ENCODE data around the gene C1orf116. TPM values are rescaled to one million over a fixed set of nuclear protein-coding genes. Genes with fewer than 3 reads are reported as not detected.

Gene C1orf116
- total RNA-seq, 1 donor from 2014 or later: 0.04 TPM

DNA sequence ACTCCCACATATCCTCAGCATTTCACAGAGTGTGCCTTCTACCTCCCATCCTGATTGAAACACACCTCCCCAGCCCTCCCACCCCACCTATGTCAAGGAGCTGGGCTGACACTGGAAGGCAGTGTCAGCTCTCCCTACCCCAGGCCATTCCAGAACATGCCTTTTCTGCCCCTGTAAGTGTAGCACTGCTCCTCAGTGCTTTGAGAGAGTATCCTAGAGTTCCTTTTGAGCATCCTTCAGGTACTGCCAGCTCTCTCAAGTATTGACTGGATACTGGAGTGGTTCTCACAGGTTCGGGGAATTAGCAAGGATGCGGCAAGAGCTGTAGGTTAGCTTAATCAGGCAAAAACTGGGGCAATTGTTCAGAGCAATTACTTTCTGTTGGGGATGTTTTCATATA lies 21.8 kb downstream of the C1orf116 start:
- H3K36me3 Mint-ChIP-seq: no peaks in the 10 kb centered on the region
- H3K27ac Mint-ChIP-seq: no peak overlapping the region

DNA sequence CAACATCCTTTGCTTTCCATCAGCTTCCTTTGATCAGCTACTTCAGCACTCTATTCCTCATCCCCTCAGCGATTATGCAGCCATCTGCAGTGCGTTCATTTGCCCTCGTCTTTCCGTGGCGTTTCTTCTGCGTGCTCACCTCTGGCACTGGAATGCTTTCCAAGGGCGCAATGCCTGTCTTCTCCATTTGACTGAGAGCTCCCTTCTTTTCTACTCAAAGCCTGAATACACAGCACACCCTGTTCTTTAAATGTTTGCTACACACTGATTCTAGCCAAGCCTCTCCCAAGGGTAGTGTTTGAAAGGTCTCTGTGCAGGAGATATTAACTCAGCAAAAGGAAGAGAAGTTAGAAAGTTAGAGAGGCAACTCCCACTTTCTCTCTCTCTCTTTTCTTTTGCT lies 22.6 kb downstream of the C1orf116 start:
- Histone ChIP-seq H3K27me3 (no peaks in the 10 kb centered on the region), H3K9ac (no peak overlapping the region), H3K4me3 (no peak overlapping the region), H3K9me3 (ENCODE audit: low read depth) (no peaks in the 10 kb centered on the region), H3K79me2 (ENCODE audit: low read depth) (no peaks in the 10 kb centered on the region), H4K20me1 (ENCODE audit: low read depth) (no peaks in the 10 kb centered on the region), H3K4me1 (no peaks in the 10 kb centered on the region), H3K4me2 (no peak overlapping the region), H3F3A (ENCODE audit: low read depth) (no peaks in the 10 kb centered on the region), H3K27ac (no peak overlapping the region), H3K36me3 (no peaks in the 10 kb centered on the region), H2AFZ (replicated peaks) (no peak overlapping the region)
- DNase-seq (ENCODE audit: low spot score): no peak
- TF ChIP-seq EZH2phosphoT487 (IDR thresholded peaks at IDR 0.05): no peak
- TF ChIP-seq CTCF (IDR thresholded peaks at IDR 0.05): no peak
- TF ChIP-seq EZH2 (IDR thresholded peaks at IDR 0.05): no peak
- no peak overlapping the region for H3K4me3 Mint-ChIP-seq
- H3K4me1 Mint-ChIP-seq: peaks cover 11% of the 10 kb centered on the region
- H3K36me3 Mint-ChIP-seq: no peaks in the 10 kb centered on the region
- no peaks in the 10 kb centered on the region for H3K9me3 Mint-ChIP-seq
- H3K27me3 Mint-ChIP-seq (ENCODE audit: insufficient read depth, low read depth): peaks cover 15% of the 10 kb centered on the region
- no peak overlapping the region for H3K27ac Mint-ChIP-seq

More for the DNA sequence above, 21.8 kb downstream of the C1orf116 start:
- Histone ChIP-seq H4K20me1 (ENCODE audit: low read depth) (no peaks in the 10 kb centered on the region), H3K9me3 (ENCODE audit: low read depth) (no peaks in the 10 kb centered on the region), H2AFZ (replicated peaks) (no peak overlapping the region), H3K4me3 (no peak overlapping the region), H3K9ac (no peak overlapping the region), H3K4me2 (no peak overlapping the region), H3K4me1 (no peaks in the 10 kb centered on the region), H3F3A (ENCODE audit: low read depth) (no peaks in the 10 kb centered on the region), H3K36me3 (no peaks in the 10 kb centered on the region), H3K27ac (no peak overlapping the region), H3K79me2 (ENCODE audit: low read depth) (no peaks in the 10 kb centered on the region), H3K27me3 (no peaks in the 10 kb centered on the region)
- no peak for DNase-seq (ENCODE audit: low spot score)
- Mint-ChIP-seq H3K4me3 (no peak overlapping the region), H3K4me1 (peaks cover 11% of the 10 kb centered on the region), H3K9me3 (no peaks in the 10 kb centered on the region), H3K27me3 (ENCODE audit: insufficient read depth, low read depth) (peaks cover 10% of the 10 kb centered on the region)
- TF ChIP-seq CTCF (IDR thresholded peaks at IDR 0.05) (no peak), EZH2 (IDR thresholded peaks at IDR 0.05) (no peak), EZH2phosphoT487 (IDR thresholded peaks at IDR 0.05) (no peak)

DNA sequence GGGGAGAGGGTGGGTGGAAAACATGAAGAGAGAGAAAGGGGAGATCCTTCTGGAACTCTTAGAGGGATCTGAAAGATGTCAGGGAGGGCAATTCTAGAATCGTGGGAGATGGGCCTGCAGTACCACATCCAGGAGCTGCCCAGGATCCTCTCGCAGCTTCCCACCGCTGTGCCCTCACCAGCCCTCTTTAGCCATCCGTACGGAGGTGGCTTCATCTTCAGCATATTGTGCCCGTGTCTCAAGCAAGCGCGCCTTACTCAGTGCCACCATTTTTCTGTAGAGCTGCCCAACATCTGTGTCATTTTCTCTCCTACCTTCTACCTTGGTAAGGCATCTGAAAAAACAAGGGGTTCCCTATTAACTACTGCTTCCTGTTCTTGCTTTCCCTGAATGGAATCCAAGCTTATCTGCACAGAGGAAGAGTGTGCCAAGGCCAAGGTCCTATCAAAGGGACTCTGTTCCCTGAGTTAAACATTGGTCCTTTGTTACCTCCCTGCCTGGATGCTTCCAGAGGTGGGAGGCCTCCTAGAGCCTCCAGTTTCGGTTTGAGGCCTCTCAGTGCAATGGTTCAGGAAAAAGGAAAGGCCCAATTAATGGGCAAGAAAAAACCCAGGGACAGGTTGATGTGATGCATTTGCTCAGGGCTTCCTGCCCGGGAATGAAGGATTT lies 23.2 kb downstream of the C1orf116 start:
- H3K9me3 ChIP-seq (ENCODE audit: low read depth): no peaks in the 10 kb centered on the region
- no peak overlapping the region for H3K9ac ChIP-seq
- H3K4me2 ChIP-seq: no peak overlapping the region
- no peak overlapping the region for H3K27ac ChIP-seq
- Mint-ChIP-seq H3K4me3 (no peak overlapping the region), H3K27ac (no peak overlapping the region), H3K36me3 (no peaks in the 10 kb centered on the region), H3K4me1 (peaks cover 11% of the 10 kb centered on the region), H3K9me3 (no peaks in the 10 kb centered on the region), H3K27me3 (ENCODE audit: insufficient read depth, low read depth) (peaks cover 16% of the 10 kb centered on the region)
- no peaks in the 10 kb centered on the region for H3K4me1 ChIP-seq
- no peak for TF ChIP-seq CTCF (IDR thresholded peaks at IDR 0.05)
- no peaks in the 10 kb centered on the region for H3K36me3 ChIP-seq
- H3K27me3 ChIP-seq: no peaks in the 10 kb centered on the region
- H4K20me1 ChIP-seq (ENCODE audit: low read depth): no peaks in the 10 kb centered on the region
- no peak overlapping the region for H3K4me3 ChIP-seq
- H2AFZ ChIP-seq (replicated peaks): no peak overlapping the region
- H3K79me2 ChIP-seq (ENCODE audit: low read depth): no peaks in the 10 kb centered on the region
- H3F3A ChIP-seq (ENCODE audit: low read depth): no peaks in the 10 kb centered on the region
- no peak for DNase-seq (ENCODE audit: low spot score)

All from neural progenitor cell (in vitro differentiated cells).